Measurements from ENCODE around the gene NMS.

- no peak for TF ChIP-seq POLR2A (IDR thresholded peaks at IDR 0.05)
- no peak for TF ChIP-seq CTCF (IDR thresholded peaks at IDR 0.05)
These were observed 43.4 kb downstream of the NMS start for GRCh38 chr2:100513650-100514049.

Measured in tibial nerve (tissue), 3 donors.